ENCODE measurements around the gene PRKAG2. TPM values are rescaled to one million over a fixed set of nuclear protein-coding genes. Genes with fewer than 3 reads are reported as not detected.
A peak's percentile ranks its signal among the peaks of the same experiment; 100 is the strongest.

The PRKAG2 gene
- total RNA-seq, 1 donor from 2014 or later: 21.1 TPM

DNA sequence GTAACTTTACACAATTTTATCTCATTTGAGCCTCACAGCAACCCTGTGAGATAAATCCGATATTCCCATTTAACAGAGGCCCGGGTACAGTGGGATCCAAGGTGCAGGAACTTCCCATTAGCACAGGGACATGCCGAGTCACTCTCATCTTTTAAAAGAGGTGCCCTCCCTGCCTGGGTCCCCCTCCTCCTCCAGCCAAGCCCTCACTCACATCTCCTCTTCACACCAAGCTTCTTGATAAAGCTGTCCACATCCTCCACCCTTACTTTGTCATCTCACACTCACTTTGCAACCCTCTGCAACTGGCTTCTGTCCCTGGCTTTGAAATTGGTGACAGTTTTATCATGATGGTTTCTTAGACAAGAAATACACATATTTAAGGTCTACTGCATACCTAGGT lies 212.6 kb downstream of the PRKAG2 start:
- TF ChIP-seq, protein P1, sequence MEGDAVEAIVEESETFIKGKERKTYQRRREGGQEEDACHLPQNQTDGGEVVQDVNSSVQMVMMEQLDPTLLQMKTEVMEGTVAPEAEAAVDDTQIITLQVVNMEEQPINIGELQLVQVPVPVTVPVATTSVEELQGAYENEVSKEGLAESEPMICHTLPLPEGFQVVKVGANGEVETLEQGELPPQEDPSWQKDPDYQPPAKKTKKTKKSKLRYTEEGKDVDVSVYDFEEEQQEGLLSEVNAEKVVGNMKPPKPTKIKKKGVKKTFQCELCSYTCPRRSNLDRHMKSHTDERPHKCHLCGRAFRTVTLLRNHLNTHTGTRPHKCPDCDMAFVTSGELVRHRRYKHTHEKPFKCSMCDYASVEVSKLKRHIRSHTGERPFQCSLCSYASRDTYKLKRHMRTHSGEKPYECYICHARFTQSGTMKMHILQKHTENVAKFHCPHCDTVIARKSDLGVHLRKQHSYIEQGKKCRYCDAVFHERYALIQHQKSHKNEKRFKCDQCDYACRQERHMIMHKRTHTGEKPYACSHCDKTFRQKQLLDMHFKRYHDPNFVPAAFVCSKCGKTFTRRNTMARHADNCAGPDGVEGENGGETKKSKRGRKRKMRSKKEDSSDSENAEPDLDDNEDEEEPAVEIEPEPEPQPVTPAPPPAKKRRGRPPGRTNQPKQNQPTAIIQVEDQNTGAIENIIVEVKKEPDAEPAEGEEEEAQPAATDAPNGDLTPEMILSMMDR (IDR thresholded peaks at IDR 0.05; ENCODE audit: insufficient read depth, low read length, poor library complexity, severe bottlenecking): no peak
- H3K27me3 ChIP-seq (ENCODE audit: control insufficient read depth, insufficient read depth, low read length): no peaks in the 10 kb centered on the region
- DNase-seq (ENCODE audit: low read depth): no peak

DNA sequence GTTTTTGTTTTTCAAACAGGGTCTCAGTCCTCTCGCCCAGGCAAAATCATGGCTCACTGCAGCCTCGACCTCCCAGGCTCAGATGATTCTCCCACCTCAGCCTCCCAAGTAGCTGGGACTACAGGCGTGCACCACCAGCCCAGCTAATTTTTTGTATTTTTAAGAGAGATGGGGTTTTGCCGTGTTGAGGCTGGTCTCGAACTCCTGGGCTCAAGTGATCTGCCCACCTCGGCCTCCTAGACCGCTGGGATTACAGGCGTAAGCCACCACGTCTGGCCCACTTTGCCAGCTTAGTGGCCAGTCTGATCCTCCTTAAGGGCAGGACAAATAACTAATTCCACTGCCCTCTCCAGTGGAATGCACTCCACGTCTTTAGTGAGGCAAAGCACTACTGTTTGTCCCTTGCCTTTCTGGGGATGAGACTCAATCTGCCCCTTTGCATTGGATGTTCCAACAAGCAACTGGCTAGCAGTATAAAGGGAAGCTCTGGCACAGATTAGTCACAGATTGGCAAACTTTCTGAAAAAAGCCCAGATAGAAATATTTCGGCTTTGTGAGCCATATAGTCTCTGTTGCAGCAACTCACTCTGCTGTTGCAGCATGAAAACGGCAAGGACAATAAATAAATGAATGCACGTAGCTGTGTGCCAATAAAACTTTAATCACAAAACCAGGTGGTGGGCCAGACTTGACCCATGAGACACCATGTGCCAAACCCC lies 213.4 kb downstream of the PRKAG2 start:
- Histone ChIP-seq H3K4me3 (ENCODE audit: low read depth, low read length) (no peak overlapping the region), H3K27me3 (ENCODE audit: control insufficient read depth, insufficient read depth, low read length) (no peaks in the 10 kb centered on the region), H3K36me3 (ENCODE audit: control insufficient read depth, insufficient read depth, low read length) (no peaks in the 10 kb centered on the region)
- no peak for DNase-seq (ENCODE audit: low read depth)
- TF ChIP-seq, protein P1 (IDR thresholded peaks at IDR 0.05; ENCODE audit: insufficient read depth, low read length, poor library complexity, severe bottlenecking): no peak

More for the DNA sequence above, 212.6 kb downstream of the PRKAG2 start:
- Histone ChIP-seq H3K36me3 (ENCODE audit: control insufficient read depth, insufficient read depth, low read length) (no peaks in the 10 kb centered on the region), H3K4me3 (ENCODE audit: low read depth, low read length) (no peak overlapping the region)

DNA sequence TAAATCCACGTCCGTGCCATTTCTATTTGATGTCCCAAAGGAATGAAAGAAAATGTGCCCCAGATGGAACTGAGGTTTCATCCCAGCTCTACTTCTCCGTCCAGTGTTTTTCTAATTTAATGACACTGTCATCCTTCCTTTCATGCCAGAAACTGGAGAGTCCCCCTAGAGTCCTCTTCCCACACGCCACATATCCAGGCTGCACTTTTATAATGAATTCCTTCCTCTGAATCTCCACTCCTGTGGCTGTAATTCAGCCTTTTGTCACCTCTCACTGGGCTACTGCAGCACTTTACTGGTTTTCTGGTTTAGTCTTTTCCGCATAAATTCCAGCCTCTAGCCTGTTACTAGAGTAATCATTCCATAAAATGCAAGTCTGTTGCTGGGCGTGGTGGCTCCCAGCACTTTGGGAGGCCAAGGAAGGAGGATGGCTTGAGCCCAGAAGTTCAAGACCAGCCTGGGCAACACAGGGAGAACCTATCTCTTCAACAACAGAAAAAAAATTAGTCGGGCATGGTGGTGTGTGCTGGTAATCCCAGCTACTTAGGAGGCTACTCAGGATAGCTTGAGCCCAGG lies 214.6 kb downstream of the PRKAG2 start:
- H3K27me3 ChIP-seq (ENCODE audit: control insufficient read depth, insufficient read depth, low read length): no peaks in the 10 kb centered on the region
- H3K36me3 ChIP-seq (ENCODE audit: control insufficient read depth, insufficient read depth, low read length): no peaks in the 10 kb centered on the region
- TF ChIP-seq, protein P1 (IDR thresholded peaks at IDR 0.05; ENCODE audit: insufficient read depth, low read length, poor library complexity, severe bottlenecking): no peak
- DNase-seq (ENCODE audit: low read depth): no peak
- no peak overlapping the region for H3K4me3 ChIP-seq (ENCODE audit: low read depth, low read length)

DNA sequence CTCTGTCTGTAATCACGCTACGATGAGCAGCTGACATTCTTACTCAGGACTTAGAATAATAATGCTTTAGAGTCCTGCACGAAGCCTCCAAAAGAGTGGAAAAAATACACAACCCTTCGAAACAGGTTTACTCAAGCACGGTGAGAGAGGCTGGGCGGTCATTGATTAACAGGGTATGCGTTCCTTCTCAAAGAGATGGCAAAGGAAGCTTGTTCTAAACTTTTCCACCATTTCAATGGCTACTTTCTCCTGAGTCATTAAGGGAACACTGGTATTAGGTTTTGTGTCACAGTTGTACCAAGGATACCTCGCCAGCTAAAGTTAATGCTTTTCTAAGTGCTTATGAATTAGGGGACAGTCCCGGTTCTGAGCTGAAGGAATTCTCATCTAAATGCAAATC lies 215.3 kb downstream of the PRKAG2 start:
- TF ChIP-seq, protein P1 (IDR thresholded peaks at IDR 0.05; ENCODE audit: insufficient read depth, low read length, poor library complexity, severe bottlenecking): no peak

DNA sequence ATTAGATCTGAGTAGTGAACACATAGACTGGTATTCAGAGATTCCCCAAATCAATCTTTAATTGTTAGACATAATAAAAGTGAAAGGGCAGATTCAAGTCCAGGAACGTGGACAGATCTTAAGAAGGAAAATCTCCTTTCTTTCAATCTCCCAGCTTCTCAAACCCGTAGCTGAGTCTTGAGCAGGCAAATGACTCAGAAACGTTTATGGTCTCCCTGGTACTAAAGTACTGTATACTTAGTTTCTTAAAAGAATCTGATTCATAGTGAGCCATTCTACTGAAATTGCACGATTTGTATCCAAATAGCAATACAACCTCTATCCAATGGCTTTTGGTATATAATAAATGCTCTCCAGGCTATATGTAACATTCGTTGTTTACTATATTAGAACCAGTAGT lies 216.8 kb downstream of the PRKAG2 start:
- no peak overlapping the region for H3K4me3 ChIP-seq (ENCODE audit: low read depth, low read length)
- TF ChIP-seq, protein P1 (IDR thresholded peaks at IDR 0.05; ENCODE audit: insufficient read depth, low read length, poor library complexity, severe bottlenecking): no peak
- no peaks in the 10 kb centered on the region for H3K27me3 ChIP-seq (ENCODE audit: control insufficient read depth, insufficient read depth, low read length)
- H3K36me3 ChIP-seq (ENCODE audit: control insufficient read depth, insufficient read depth, low read length): no peaks in the 10 kb centered on the region
- DNase-seq (ENCODE audit: low read depth): no peak

More for the DNA sequence above, 215.3 kb downstream of the PRKAG2 start:
- H3K36me3 ChIP-seq (ENCODE audit: control insufficient read depth, insufficient read depth, low read length): no peaks in the 10 kb centered on the region
- H3K27me3 ChIP-seq (ENCODE audit: control insufficient read depth, insufficient read depth, low read length): no peaks in the 10 kb centered on the region
- no peak overlapping the region for H3K4me3 ChIP-seq (ENCODE audit: low read depth, low read length)
- peak; percentile 81 for DNase-seq (ENCODE audit: low read depth)
